Esophagus squamous epithelium (tissue), 4 donors: ENCODE data around the gene EIF3F.

Experiments
- POLR2A ChIP-seq, 4 donors: fragments of 450-650 bp; IDR thresholded peaks; one replicate each; pipeline ENCODE4 v1.6.1; 2017; ENCODE audit warnings: antibody characterized with exemption in 4 of 4, mild to moderate bottlenecking in 4 of 4, moderate library complexity in 3 of 4
- TF ChIP-seq, protein P1 (sequence below), 6 experiments: fragments of 450-650 bp in 4 of 6; fragments of 200-600 bp in 2 of 6; sonication (generic) in 2 of 6; IDR thresholded peaks; one replicate each; pipeline ENCODE4 v1.5.1; 2016 to 2019; ENCODE audit warnings: antibody characterized with exemption in 6 of 6, mild to moderate bottlenecking in 4 of 6, moderate library complexity in 4 of 6

- TF ChIP-seq POLR2A (IDR thresholded peaks at IDR 0.05): no peak
- TF ChIP-seq, protein P1, sequence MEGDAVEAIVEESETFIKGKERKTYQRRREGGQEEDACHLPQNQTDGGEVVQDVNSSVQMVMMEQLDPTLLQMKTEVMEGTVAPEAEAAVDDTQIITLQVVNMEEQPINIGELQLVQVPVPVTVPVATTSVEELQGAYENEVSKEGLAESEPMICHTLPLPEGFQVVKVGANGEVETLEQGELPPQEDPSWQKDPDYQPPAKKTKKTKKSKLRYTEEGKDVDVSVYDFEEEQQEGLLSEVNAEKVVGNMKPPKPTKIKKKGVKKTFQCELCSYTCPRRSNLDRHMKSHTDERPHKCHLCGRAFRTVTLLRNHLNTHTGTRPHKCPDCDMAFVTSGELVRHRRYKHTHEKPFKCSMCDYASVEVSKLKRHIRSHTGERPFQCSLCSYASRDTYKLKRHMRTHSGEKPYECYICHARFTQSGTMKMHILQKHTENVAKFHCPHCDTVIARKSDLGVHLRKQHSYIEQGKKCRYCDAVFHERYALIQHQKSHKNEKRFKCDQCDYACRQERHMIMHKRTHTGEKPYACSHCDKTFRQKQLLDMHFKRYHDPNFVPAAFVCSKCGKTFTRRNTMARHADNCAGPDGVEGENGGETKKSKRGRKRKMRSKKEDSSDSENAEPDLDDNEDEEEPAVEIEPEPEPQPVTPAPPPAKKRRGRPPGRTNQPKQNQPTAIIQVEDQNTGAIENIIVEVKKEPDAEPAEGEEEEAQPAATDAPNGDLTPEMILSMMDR (IDR thresholded peaks at IDR 0.05): no peak
These were observed 32.4 kb downstream of the EIF3F start for GRCh38 chr11:8019314-8020243.
